Measurements from ENCODE around the gene RPTOR. TPM values are rescaled to one million over a fixed set of nuclear protein-coding genes. Genes with fewer than 3 reads are reported as not detected.

RPTOR gene
- polyA plus RNA-seq, 1 experiment = 10.8 TPM

GRCh38 chr17:80886641-80887573 is 342.3 kb downstream of the RPTOR start:
- ChIA-PET POLR2A (no interaction called here), CTCF (no interaction called here)
- Histone ChIP-seq H3K4me3 (ENCODE audit: low read depth, low read length) (no peak overlapping the region), H3K27me3 (ENCODE audit: control insufficient read depth, insufficient read depth, low read length) (no peaks in the 10 kb centered on the region), H3K36me3 (ENCODE audit: control insufficient read depth, insufficient read depth, low read length) (peaks cover 14% of the 10 kb centered on the region)
- no peak for DNase-seq (ENCODE audit: low read depth)
- TF ChIP-seq, protein P1, sequence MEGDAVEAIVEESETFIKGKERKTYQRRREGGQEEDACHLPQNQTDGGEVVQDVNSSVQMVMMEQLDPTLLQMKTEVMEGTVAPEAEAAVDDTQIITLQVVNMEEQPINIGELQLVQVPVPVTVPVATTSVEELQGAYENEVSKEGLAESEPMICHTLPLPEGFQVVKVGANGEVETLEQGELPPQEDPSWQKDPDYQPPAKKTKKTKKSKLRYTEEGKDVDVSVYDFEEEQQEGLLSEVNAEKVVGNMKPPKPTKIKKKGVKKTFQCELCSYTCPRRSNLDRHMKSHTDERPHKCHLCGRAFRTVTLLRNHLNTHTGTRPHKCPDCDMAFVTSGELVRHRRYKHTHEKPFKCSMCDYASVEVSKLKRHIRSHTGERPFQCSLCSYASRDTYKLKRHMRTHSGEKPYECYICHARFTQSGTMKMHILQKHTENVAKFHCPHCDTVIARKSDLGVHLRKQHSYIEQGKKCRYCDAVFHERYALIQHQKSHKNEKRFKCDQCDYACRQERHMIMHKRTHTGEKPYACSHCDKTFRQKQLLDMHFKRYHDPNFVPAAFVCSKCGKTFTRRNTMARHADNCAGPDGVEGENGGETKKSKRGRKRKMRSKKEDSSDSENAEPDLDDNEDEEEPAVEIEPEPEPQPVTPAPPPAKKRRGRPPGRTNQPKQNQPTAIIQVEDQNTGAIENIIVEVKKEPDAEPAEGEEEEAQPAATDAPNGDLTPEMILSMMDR (IDR thresholded peaks at IDR 0.05; ENCODE audit: insufficient read depth, low read depth, low read length) = no peak

GRCh38 chr17:80887639-80888175 is 343.1 kb downstream of the RPTOR start:
- CTCF ChIA-PET = interaction anchor here (0.6 kb wide), 1 partner anchor 35 kb away, joined by 3 read pairs; no protein-coding TSS in a partner anchor
- H3K36me3 ChIP-seq (ENCODE audit: control insufficient read depth, insufficient read depth, low read length) = peaks cover 14% of the 10 kb centered on the region
- no peaks in the 10 kb centered on the region for H3K27me3 ChIP-seq (ENCODE audit: control insufficient read depth, insufficient read depth, low read length)
- H3K4me3 ChIP-seq (ENCODE audit: low read depth, low read length) = no peak overlapping the region
- TF ChIP-seq, protein P1 (IDR thresholded peaks at IDR 0.05; ENCODE audit: insufficient read depth, low read depth, low read length) = no peak
- no peak for DNase-seq (ENCODE audit: low read depth)
- POLR2A ChIA-PET = no interaction called here

DNA sequence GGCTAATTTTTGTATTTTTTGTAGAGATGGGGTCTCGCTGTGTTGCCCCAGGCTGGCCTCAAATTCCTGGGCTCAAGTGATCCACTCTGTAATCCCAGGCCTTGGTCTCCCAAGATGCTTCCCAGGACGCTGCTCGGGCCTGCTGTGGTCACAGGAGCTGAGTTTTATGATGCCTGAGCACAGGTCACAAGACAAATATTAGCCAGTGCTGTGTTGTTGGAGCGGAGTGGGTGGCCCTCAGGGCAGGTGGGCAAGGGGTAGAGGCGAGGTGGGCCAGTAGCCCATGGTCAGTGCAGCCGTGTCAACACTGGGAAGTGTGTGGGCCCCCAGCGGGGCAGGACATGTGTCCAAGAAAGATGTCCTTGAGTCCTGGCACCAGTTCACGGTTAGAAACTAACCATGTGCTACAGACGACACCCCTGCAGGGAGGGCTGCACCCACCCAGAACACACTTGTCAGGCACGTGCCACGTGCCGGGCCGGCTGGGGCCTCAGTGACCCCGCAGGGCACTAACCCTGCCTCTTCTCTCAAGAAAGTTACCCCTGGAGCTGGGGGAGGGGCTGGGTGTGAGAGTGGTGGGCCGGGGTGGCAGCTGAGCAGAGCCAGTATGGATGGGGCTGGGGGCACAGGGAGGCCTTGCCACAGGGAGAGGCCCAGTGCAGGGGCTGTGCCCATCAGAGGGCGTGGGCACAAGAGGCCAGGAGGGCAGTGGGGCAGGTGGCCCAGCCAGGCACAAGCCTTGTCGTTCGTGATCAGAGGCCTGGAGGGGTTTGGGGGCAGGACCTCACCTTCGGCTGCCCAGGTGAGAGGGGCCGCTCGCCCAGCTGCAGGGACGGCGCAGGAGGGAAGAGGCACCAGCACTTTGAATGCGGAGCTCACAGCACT is 343.9 kb downstream of the RPTOR start:
- H3K27me3 ChIP-seq (ENCODE audit: control insufficient read depth, insufficient read depth, low read length) = no peaks in the 10 kb centered on the region
- TF ChIP-seq, protein P1 (IDR thresholded peaks at IDR 0.05; ENCODE audit: insufficient read depth, low read depth, low read length) = no peak
- no peak for DNase-seq (ENCODE audit: low read depth)
- ChIA-PET POLR2A (no interaction called here), CTCF (interaction anchor here (0.6 kb wide), 1 partner anchor 36 kb away, joined by 3 read pairs; no protein-coding TSS in a partner anchor)
- H3K36me3 ChIP-seq (ENCODE audit: control insufficient read depth, insufficient read depth, low read length) = peaks cover 11% of the 10 kb centered on the region
- no peak overlapping the region for H3K4me3 ChIP-seq (ENCODE audit: low read depth, low read length)

- POLR2A ChIA-PET = no interaction called here
- H3K27me3 ChIP-seq (ENCODE audit: control insufficient read depth, insufficient read depth, low read length) = no peaks in the 10 kb centered on the region
- CTCF ChIA-PET = interaction anchor here (0.5 kb wide), 1 partner anchor 27 kb away, joined by 4 read pairs; no protein-coding TSS in a partner anchor
- TF ChIP-seq, protein P1 (IDR thresholded peaks at IDR 0.05; ENCODE audit: insufficient read depth, low read depth, low read length) = no peak
- peaks cover 16% of the 10 kb centered on the region for H3K36me3 ChIP-seq (ENCODE audit: control insufficient read depth, insufficient read depth, low read length)
- H3K4me3 ChIP-seq (ENCODE audit: low read depth, low read length) = no peak overlapping the region
- DNase-seq (ENCODE audit: low read depth) = no peak
Observed at GRCh38 chr17:80889231-80890195, 344.9 kb downstream of the RPTOR start.

Measured in BJ (cell line).